Stimulated activated naive B cell treated with anti-CD40 and anti-IgM and Interleukin-4, amounts not matched to agents 10 μg/mL and 1 μg/mL and 100 μg/mL, for 72 hours (primary cell): ENCODE measurements around the gene CTBP2.

Experiments
- ATAC-seq, 2 donors: fragments of 150-1000 bp; cut with Tn5 transposase; replicated peaks; 2 replicates each; pipeline ENCODE4 v1.10.0; 2021; ENCODE audit warnings: moderate library complexity in 1 of 2
- DNase-seq: peaks from one replicate; pipeline ENCODE4 v3.0.0; 2021
- H3K27ac Mint-ChIP-seq: one replicate; pipeline ENCODE4 v1.8.0; 2022; ENCODE audit warnings: mild to moderate bottlenecking, mixed read lengths
- H3K27me3 Mint-ChIP-seq, 2 donors: one replicate each; pipeline ENCODE4 v1.8.0; 2022; ENCODE audit warnings: mixed read lengths in 2 of 2
- H3K36me3 Mint-ChIP-seq, 2 donors: one replicate each; pipeline ENCODE4 v1.8.0; 2022; ENCODE audit warnings: mixed read lengths in 2 of 2, mild to moderate bottlenecking in 1 of 2
- H3K4me1 Mint-ChIP-seq, 2 donors: one replicate each; pipeline ENCODE4 v1.8.0; 2022; ENCODE audit warnings: mixed read lengths in 2 of 2, mild to moderate bottlenecking in 1 of 2
- H3K4me3 Mint-ChIP-seq, 2 donors: one replicate each; pipeline ENCODE4 v1.8.0; 2022; ENCODE audit warnings: mild to moderate bottlenecking in 2 of 2, mixed read lengths in 2 of 2, moderate library complexity in 1 of 2
- H3K9me3 Mint-ChIP-seq, 2 donors: one replicate each; pipeline ENCODE4 v1.8.0; 2022; ENCODE audit warnings: mixed read lengths in 2 of 2, mild to moderate bottlenecking in 1 of 2

The CTBP2 gene

DNA sequence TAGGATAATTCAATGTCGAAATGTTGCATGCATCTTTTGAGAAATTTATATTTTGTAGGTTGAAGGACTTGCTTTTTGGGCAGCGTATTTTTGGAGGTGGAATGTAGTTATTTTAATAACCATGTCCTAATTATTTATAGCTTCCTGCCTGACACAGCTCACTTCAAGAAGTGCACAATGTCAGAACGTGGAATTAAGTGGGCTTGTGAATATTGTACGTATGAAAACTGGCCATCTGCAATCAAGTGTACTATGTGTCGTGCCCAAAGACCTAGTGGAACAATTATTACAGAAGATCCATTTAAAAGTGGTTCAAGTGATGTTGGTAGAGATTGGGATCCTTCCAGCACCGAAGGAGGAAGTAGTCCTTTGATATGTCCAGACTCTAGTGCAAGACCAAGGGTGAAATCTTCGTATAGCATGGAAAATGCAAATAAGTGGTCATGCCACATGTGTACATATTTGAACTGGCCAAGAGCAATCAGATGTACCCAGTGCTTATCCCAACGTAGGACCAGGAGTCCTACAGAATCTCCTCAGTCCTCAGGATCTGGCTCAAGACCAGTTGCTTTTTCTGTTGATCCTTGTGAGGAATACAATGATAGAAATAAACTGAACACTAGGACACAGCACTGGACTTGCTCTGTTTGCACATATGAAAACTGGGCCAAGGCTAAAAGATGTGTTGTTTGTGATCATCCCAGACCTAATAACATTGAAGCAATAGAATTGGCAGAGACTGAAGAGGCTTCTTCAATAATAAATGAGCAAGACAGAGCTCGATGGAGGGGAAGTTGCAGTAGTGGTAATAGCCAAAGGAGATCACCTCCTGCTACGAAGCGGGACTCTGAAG is 217.8 kb downstream of the CTBP2 start:
- no peak for ATAC-seq
- Mint-ChIP-seq H3K36me3 (peaks cover 13 to 19% of the 10 kb centered on the region in 2 donors), H3K27ac (no peak overlapping the region), H3K4me3 (peak overlapping the region in 1 of 2 donors; percentile 2), H3K9me3 (no peaks in the 10 kb centered on the region), H3K4me1 (peaks cover 21 to 50% of the 10 kb centered on the region in 2 donors), H3K27me3 (no peaks in the 10 kb centered on the region)
- DNase-seq, result no peak

DNA sequence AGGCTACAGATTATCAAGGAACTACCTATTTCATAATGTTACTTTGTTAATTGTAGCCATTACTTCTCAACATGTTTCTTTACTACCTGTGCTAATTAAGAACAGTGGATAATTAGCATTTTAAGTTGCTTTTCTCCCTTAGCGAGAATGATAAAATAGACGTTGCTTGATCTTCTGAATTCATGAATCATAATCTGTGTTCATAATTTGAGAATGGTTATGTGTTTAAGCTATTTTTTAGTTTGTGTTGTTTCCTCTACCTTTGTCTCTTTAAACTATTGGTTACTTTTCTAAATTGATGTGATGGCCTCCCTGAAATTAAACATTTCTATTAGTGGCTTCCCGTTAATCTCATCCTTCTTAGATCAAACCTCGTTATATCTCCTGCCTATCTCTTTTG is 218.5 kb downstream of the CTBP2 start, which contains the start of gene ZRANB1:
Gene ZRANB1, plus strand, starts transcription at position 301 of the 400 bp plus-strand sequence. CDS start 371 bp downstream, outside the sequence.
- no peak within 1 kb of the TSS for H3K27ac Mint-ChIP-seq
- DNase-seq (no peak), ATAC-seq (no peak)
- H3K27me3 Mint-ChIP-seq, result no peaks in the 10 kb centered on the region
- H3K4me1 Mint-ChIP-seq, result peaks cover 19 to 49% of the 10 kb centered on the region in 2 donors
- peak within 1 kb of the TSS in 1 of 2 donors; percentile 2 for H3K4me3 Mint-ChIP-seq
- H3K9me3 Mint-ChIP-seq, result no peaks in the 10 kb centered on the region
- peaks cover 12 to 18% of the 10 kb centered on the region in 2 donors for H3K36me3 Mint-ChIP-seq

DNA sequence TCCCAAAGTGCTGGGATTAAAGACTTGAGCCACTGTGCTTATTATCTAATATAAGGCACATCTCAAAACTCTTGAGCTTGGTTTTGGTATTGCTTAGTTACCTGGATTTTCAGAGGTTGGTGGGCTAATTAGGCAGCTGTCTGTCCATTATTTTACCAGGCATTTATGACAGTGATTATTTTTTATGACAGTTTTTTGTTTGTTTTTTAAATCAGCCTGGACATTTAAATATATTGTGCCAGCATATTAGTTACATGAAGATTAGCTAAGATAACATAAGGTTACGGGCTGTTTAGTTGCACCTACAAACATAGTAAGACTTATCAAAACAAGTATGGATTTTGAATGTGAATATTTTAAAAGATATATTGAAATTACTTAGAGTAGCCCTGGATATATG is 221.1 kb downstream of the CTBP2 start:
- ATAC-seq (no peak), DNase-seq (no peak)
- Mint-ChIP-seq H3K4me3 (no peak overlapping the region), H3K4me1 (peaks cover 29 to 56% of the 10 kb centered on the region in 2 donors), H3K9me3 (no peaks in the 10 kb centered on the region), H3K27me3 (no peaks in the 10 kb centered on the region), H3K36me3 (peaks cover 10 to 18% of the 10 kb centered on the region in 2 donors), H3K27ac (no peak overlapping the region)

DNA sequence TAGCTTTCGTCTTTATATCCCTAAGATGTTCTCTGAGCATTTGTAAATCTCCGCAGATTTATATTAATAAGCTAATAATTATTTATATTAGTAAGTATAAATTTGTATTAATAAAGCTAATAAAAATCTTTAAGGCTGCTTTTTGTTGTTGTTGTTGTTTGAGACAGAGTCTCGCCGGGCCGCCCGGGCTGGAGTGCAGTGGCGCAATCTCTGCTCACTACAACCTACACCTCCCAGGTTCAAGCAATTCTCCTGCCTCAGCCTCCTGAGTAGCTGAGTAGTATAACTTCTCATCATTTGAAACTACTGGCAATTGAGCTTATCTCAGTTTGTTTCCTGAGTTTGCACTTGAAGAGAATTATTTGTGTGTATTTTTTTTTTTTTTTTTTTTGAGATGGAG is 223.6 kb downstream of the CTBP2 start:
- no peak for DNase-seq
- H3K36me3 Mint-ChIP-seq, result peaks cover 3 to 11% of the 10 kb centered on the region in 2 donors
- peaks cover 1 to 2% of the 10 kb centered on the region in 2 donors for H3K9me3 Mint-ChIP-seq
- peaks cover 18 to 43% of the 10 kb centered on the region in 2 donors for H3K4me1 Mint-ChIP-seq
- no peak overlapping the region for H3K4me3 Mint-ChIP-seq
- H3K27ac Mint-ChIP-seq, result no peak overlapping the region
- ATAC-seq, result no peak
- no peaks in the 10 kb centered on the region for H3K27me3 Mint-ChIP-seq

DNA sequence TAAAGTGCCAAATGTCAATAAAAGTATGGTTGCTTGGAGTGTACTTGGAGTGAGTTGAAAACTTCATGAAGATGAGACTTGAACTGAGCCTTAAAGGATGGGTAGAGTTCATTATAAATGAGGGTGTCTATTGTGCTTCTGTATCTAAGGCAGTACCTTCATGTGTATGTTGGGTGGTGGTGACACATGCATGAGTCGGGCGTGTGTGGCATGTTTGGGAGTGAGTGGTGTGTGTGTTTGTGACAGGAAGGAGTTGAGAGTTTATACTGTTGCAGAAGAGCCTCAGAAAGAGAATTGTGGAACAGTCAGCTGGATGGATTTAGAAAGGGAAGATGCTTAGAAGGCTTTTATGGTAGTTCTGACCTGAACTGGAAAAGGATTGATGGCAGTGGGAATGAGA is 224.4 kb downstream of the CTBP2 start:
- DNase-seq (no peak), ATAC-seq (no peak)
- no peaks in the 10 kb centered on the region for H3K27me3 Mint-ChIP-seq
- H3K27ac Mint-ChIP-seq, result no peak overlapping the region
- peaks cover 17 to 41% of the 10 kb centered on the region in 2 donors for H3K4me1 Mint-ChIP-seq
- peaks cover 7 to 13% of the 10 kb centered on the region in 2 donors for H3K36me3 Mint-ChIP-seq
- peaks cover 2 to 4% of the 10 kb centered on the region in 2 donors for H3K9me3 Mint-ChIP-seq
- no peak overlapping the region for H3K4me3 Mint-ChIP-seq
